Inflammatory macrophage treated with lipopolysaccharide for 4 hours (primary cell): ENCODE measurements around the gene MAP1B.

ENCODE experiments used
- DNase-seq: peaks from one replicate; pipeline ENCODE4 v3.0.0-alpha.2; 2020

Gene MAP1B

GRCh38 chr5:72256536-72256935, 149.3 kb downstream of the MAP1B start:
- DNase-seq = no peak
